Transverse colon (tissue), 4 donors: ENCODE data around the gene DRC7. TPM values are rescaled to one million over a fixed set of nuclear protein-coding genes. Genes with fewer than 3 reads are reported as not detected.
"Not testable (repeated sequence)": the region's sequence is repeated elsewhere in the genome, so short reads cannot be mapped to it uniquely, and the experiment has no call there.

Experiments used
- DNase-seq: peaks from one replicate; pipeline ENCODE4 v3.0.0-alpha.2; 2019
- H3K27ac ChIP-seq, 4 donors: fragments of 200-600 bp; sonication (generic); 2 replicates each; pipeline ENCODE4 v1.5.1; 2016 to 2018; ENCODE audit warnings: inconsistent platforms in 4 of 4
- H3K27me3 ChIP-seq: fragments of 200-600 bp; sonication (generic); 2 replicates; pipeline ENCODE4 v1.5.1; 2017; ENCODE audit warnings: inconsistent platforms
- H3K36me3 ChIP-seq, 4 donors: fragments of 200-600 bp; sonication (generic); 2 replicates each; pipeline ENCODE4 v1.5.1; 2017 to 2019; ENCODE audit warnings: inconsistent platforms in 4 of 4
- H3K4me1 ChIP-seq, 4 donors: fragments of 200-600 bp; sonication (generic); 2 replicates each; pipeline ENCODE4 v1.5.1; 2017 to 2020; ENCODE audit warnings: inconsistent platforms in 4 of 4
- H3K4me3 ChIP-seq, 4 donors: fragments of 200-600 bp; sonication (generic); 1 replicate in 1 of 4; 2 replicates in 3 of 4; pipeline versions ENCODE4 v1.5.1 to v1.6.1; 2017 to 2019; ENCODE audit warnings: inconsistent platforms in 4 of 4
- H3K9me3 ChIP-seq, 2 donors: fragments of 200-600 bp; sonication (generic); 2 replicates each; pipeline ENCODE4 v1.5.1; 2017 to 2019; ENCODE audit warnings: inconsistent platforms in 2 of 2
- CTCF ChIP-seq, 5 experiments: fragments of 200-600 bp in 3 of 5; fragments of 450-650 bp in 2 of 5; sonication (generic) in 3 of 5; IDR thresholded peaks; 1 replicate in 2 of 5; 2 replicates in 3 of 5; pipeline ENCODE4 v1.5.1; 2016 to 2017; ENCODE audit warnings: antibody characterized with exemption in 5 of 5, inconsistent platforms in 3 of 5, mild to moderate bottlenecking in 2 of 5, moderate library complexity in 1 of 5
- EP300 ChIP-seq: sonication (generic); formaldehyde crosslinking; IDR thresholded peaks from one replicate; pipeline ENCODE4 v1.6.1; 2017; ENCODE audit warnings: antibody characterized with exemption, low read depth
- POLR2A ChIP-seq: fragments of 450-650 bp; IDR thresholded peaks from one replicate; pipeline ENCODE4 v1.6.1; 2016; ENCODE audit warnings: antibody characterized with exemption, mild to moderate bottlenecking, moderate library complexity
- POLR2AphosphoS5 ChIP-seq, 3 donors: sonication (generic); formaldehyde crosslinking; IDR thresholded peaks; one replicate each; pipeline ENCODE4 v1.6.1; 2016; ENCODE audit warnings: antibody characterized with exemption in 3 of 3
- WGBS, 2 donors: methylation state at CpG; one replicate each; pipeline ENCODE4 v1.1.5; 2018; ENCODE audit warnings: low coverage in 1 of 2; 5-methylcytosine and 5-hydroxymethylcytosine counted together
- in situ Hi-C, 4 donors: fragments of 200-750 bp; cut with MboI; loops; one replicate each; pipeline versions ENCODE4 v1.15.0 to v1.15.1; 2017; ENCODE audit warnings: low sequenced_read_pairs in 3 of 4, low pct_ligation_motif_present in 1 of 4, low pct_unique_long_range_greater_than_20kb in 1 of 4
- intact Hi-C: fragments of 100-400 bp; cut with DNase I; formaldehyde crosslinking; loops from one replicate; pipeline ENCODE4 v1.15.1; 2023; ENCODE audit warnings: low total_unique reads
- total RNA-seq, 4 donors: library from RNA; depleted of rRNA; stranded (reverse); fragments of >200 nt; gene quantifications; one replicate each; pipeline ENCODE4 v1.1.0, GENCODE V29; 2016

DRC7 gene
- total RNA-seq, 4 donors from 2014 or later = not detected

GRCh38 chr16:57708168-57708567, 13.6 kb downstream of the DRC7 start:
- no peaks in the 10 kb centered on the region for H3K27me3 ChIP-seq
- no peak overlapping the region for H3K27ac ChIP-seq
- DNase-seq = no peak
- in situ Hi-C loops = no loop called here
- intact Hi-C loops = no loop called here
- H3K4me1 ChIP-seq = no peaks in the 10 kb centered on the region
- H3K4me3 ChIP-seq = no peak overlapping the region
- H3K36me3 ChIP-seq = no peaks in the 10 kb centered on the region
- 80 to 100% methylated on average over 3 of the region's 3 CpGs for WGBS, 2 donors
- no peaks in the 10 kb centered on the region for H3K9me3 ChIP-seq
- TF ChIP-seq CTCF (IDR thresholded peaks at IDR 0.05) (no peak), POLR2A (no peak), POLR2AphosphoS5 (IDR thresholded peaks at IDR 0.05) (no peak), EP300 (no peak)

DNA sequence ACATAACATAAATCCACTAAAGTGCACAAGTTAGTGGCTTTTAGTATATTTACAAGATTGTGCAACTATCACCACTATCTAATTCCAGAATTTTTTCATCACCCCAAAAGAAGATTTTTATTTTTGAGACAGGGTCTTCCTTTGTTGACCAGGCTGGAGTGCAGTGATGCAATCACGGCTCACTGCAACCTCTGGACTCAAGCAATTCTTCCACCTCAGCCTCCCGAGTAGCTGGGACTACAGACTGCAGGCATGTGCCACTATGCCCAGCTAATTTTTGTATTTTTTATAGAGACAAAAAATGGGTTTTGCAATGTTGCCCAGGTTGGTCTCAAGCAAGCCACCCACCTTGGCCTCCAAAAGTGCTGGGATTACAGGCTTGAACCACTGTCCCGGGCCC, 15.1 kb downstream of the DRC7 start:
- Histone ChIP-seq H3K27me3 (no peaks in the 10 kb centered on the region), H3K4me1 (no peaks in the 10 kb centered on the region), H3K36me3 (no peaks in the 10 kb centered on the region), H3K9me3 (no peaks in the 10 kb centered on the region), H3K27ac (no peak overlapping the region), H3K4me3 (no peak overlapping the region)
- 79 to 86% methylated on average over 3 of the region's 3 CpGs for WGBS, 2 donors
- intact Hi-C loops (no loop called here), in situ Hi-C loops (no loop called here)
- no peak for DNase-seq
- no peak for TF ChIP-seq EP300
- no peak for TF ChIP-seq POLR2A
- TF ChIP-seq POLR2AphosphoS5 (IDR thresholded peaks at IDR 0.05) = no peak
- TF ChIP-seq CTCF (IDR thresholded peaks at IDR 0.05) = no peak

- Histone ChIP-seq H3K27me3 (no peaks in the 10 kb centered on the region), H3K36me3 (no peaks in the 10 kb centered on the region), H3K4me1 (no peaks in the 10 kb centered on the region), H3K27ac (no peak overlapping the region), H3K9me3 (no peaks in the 10 kb centered on the region), H3K4me3 (no peak overlapping the region)
- in situ Hi-C loops (no loop called here), intact Hi-C loops (no loop called here)
- no peak for DNase-seq
- TF ChIP-seq CTCF (IDR thresholded peaks at IDR 0.05) (no peak), EP300 (no peak), POLR2A (no peak), POLR2AphosphoS5 (IDR thresholded peaks at IDR 0.05) (no peak)
- whole genome bisulfite sequencing, 2 donors = 75% methylated on average over 5 of the region's 5 CpGs; no CpG with 5 or more reads in 1 of the 2 donors
These were observed 16.7 kb downstream of the DRC7 start for GRCh38 chr16:57711346-57711745.

GRCh38 chr16:57711993-57712392, 17.4 kb downstream of the DRC7 start:
- no peak for TF ChIP-seq POLR2A
- no peak for TF ChIP-seq CTCF (IDR thresholded peaks at IDR 0.05)
- no peak for TF ChIP-seq EP300
- no peak for TF ChIP-seq POLR2AphosphoS5 (IDR thresholded peaks at IDR 0.05)
- 81 to 88% methylated on average over 3 of the region's 3 CpGs for WGBS, 2 donors
- in situ Hi-C loops = no loop called here
- no peaks in the 10 kb centered on the region for H3K9me3 ChIP-seq
- H3K4me1 ChIP-seq = no peaks in the 10 kb centered on the region
- no peaks in the 10 kb centered on the region for H3K27me3 ChIP-seq
- intact Hi-C loops = no loop called here
- H3K36me3 ChIP-seq = no peaks in the 10 kb centered on the region
- no peak for DNase-seq
- H3K4me3 ChIP-seq = no peak overlapping the region
- no peak overlapping the region for H3K27ac ChIP-seq

DNA sequence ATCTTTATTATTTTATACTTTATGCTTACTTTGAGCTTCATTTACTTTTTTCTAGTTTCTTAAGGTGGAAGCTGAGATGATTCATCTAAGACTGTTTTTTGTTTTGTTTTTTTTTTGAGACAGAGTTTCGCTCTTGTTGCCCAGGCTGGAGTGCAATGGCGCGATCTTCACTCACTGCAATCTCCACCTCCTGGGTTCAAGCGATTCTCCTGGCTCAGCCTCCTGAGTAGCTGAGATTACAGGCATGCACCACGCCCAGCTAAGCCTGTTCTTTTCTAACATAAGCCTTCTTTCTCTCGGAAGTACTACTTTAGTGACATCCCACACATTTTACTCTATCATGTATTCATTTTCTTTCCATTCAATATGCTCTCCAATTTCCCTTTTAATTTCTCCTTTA, 18.0 kb downstream of the DRC7 start:
- intact Hi-C loops, H3K9me3 ChIP-seq, H3K36me3 ChIP-seq, H3K27ac ChIP-seq, H3K4me3 ChIP-seq, H3K4me1 ChIP-seq, in situ Hi-C loops, DNase-seq, H3K27me3 ChIP-seq: not testable (repeated sequence)
- WGBS, 2 donors = 58 to 70% methylated on average over 6 of the region's 6 CpGs
